Measurements from ENCODE around the gene ADCY10. TPM values are rescaled to one million over a fixed set of nuclear protein-coding genes. Genes with fewer than 3 reads are reported as not detected.

ADCY10 gene
- total RNA-seq, 6 experiments from 2014 or later = 0.12 to 0.22 (median 0.17) TPM; not detected in 2

DNA sequence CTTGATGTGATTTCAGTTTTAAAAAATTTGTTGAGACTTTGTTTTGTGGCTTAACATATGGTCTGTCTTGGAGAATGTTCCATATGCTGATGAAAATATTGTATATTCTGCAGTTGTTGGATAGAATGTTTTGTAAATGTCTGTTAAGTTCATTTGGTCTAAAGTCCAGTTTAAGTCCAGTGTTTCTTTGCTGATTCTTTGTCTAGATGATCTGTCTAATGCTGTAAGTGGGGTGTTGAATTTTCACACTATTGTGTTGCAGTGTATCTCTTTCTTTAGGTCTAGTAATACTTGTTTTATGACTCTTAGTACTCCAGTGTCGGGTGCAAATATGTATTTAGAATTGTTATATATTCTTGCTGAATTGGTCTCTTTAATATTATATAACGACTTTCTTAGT, 33.8 kb upstream of the ADCY10 start:
- TF ChIP-seq CTCF (IDR thresholded peaks at IDR 0.05) = no peak
- Mint-ChIP-seq H3K36me3 (ENCODE audit: low read depth) (peaks cover 29% of the 10 kb centered on the region), H3K27me3 (ENCODE audit: insufficient read depth) (no peaks in the 10 kb centered on the region), H3K4me1 (ENCODE audit: low read depth) (peaks cover 41% of the 10 kb centered on the region), H3K4me3 (no peak overlapping the region), H3K9me3 (no peaks in the 10 kb centered on the region), H3K27ac (no peak overlapping the region)
- DNase-seq = no peak

DNA sequence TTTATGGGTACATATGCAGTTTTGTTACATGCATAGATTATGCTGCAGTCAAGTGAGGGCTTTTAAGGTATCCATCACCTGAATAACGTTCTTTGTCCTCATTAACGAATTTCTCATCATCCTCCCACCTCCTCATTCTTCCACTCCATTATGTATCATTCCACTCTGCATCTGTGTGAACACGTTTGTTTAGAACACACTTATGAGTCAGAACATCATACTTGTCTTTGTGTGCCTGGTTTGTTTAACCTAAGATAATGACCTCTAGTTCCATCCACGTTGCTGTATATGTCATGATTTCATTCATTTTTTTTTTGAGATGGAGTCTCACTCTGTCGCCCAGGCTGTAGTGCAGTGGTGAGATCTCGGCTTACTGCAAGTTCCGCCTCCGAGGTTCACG, 29.6 kb upstream of the ADCY10 start:
- Mint-ChIP-seq H3K27me3 (ENCODE audit: insufficient read depth) (no peaks in the 10 kb centered on the region), H3K36me3 (ENCODE audit: low read depth) (peaks cover 23% of the 10 kb centered on the region), H3K27ac (no peak overlapping the region), H3K9me3 (no peaks in the 10 kb centered on the region), H3K4me1 (ENCODE audit: low read depth) (peaks cover 41% of the 10 kb centered on the region), H3K4me3 (no peak overlapping the region)
- no peak for DNase-seq
- TF ChIP-seq CTCF (IDR thresholded peaks at IDR 0.05) = no peak

DNA sequence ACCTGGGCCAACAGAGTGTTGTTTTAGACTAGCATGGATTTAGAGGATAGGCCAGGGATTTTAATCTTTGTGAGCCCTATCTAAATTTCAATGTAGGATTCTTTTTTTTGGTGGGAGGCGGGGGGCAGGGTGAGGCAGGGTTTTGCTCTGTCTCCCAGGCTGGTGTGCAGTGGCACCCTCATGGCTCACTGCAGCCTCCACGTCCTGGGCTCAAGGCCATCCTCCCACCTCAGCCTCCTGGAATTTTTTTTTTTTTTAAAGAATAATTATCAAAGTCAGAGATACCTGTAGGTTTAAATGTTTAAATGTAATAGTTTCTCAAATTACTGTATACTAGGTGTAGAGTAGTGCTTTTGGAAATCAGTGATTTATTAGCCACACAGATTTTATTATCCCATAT, 26.3 kb upstream of the ADCY10 start:
- no peak overlapping the region for H3K27ac Mint-ChIP-seq
- no peaks in the 10 kb centered on the region for H3K9me3 Mint-ChIP-seq
- peaks cover 26% of the 10 kb centered on the region for H3K4me1 Mint-ChIP-seq (ENCODE audit: low read depth)
- TF ChIP-seq CTCF (IDR thresholded peaks at IDR 0.05) = no peak
- no peak for DNase-seq
- no peak overlapping the region for H3K4me3 Mint-ChIP-seq
- H3K36me3 Mint-ChIP-seq (ENCODE audit: low read depth) = peaks cover 23% of the 10 kb centered on the region
- H3K27me3 Mint-ChIP-seq (ENCODE audit: insufficient read depth) = no peaks in the 10 kb centered on the region

- Mint-ChIP-seq H3K4me3 (peak overlapping the region; percentile 95), H3K27me3 (ENCODE audit: insufficient read depth) (no peaks in the 10 kb centered on the region), H3K4me1 (ENCODE audit: low read depth) (peaks cover 32% of the 10 kb centered on the region), H3K27ac (peak overlapping the region; percentile 85), H3K36me3 (ENCODE audit: low read depth) (peaks cover 6% of the 10 kb centered on the region; the same call in 1 of the 2 replicates), H3K9me3 (no peaks in the 10 kb centered on the region)
- DNase-seq = no peak
- TF ChIP-seq CTCF (IDR thresholded peaks at IDR 0.05) = no peak
Measured at GRCh38 chr1:167938080-167938636, 24.2 kb upstream of the ADCY10 start.

DNA sequence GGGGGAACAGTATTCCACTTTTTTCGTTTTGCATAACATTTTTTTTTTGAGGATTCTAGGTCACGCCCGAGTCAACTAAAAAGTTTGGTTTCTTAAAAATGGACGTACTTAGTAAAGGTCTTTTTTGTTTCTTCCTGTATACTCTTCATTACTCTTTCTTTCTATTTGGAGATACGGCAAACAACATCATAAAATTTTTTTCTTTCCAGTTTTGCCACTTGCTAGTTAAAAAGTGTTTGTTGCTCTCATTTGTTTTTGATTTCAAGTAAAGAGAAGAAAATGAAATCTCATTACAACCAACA, 23.7 kb upstream of the ADCY10 start:
- Mint-ChIP-seq H3K36me3 (ENCODE audit: low read depth) (peaks cover 4% of the 10 kb centered on the region; the same call in 1 of the 2 replicates), H3K27me3 (ENCODE audit: insufficient read depth) (no peaks in the 10 kb centered on the region), H3K4me1 (ENCODE audit: low read depth) (peaks cover 36% of the 10 kb centered on the region), H3K4me3 (peak overlapping the region; percentile 95), H3K27ac (peak overlapping the region; percentile 85), H3K9me3 (no peaks in the 10 kb centered on the region)
- TF ChIP-seq CTCF (IDR thresholded peaks at IDR 0.05) = no peak
- DNase-seq = no peak
